GM21529 (cell line): ENCODE results near the gene TBCE.

Experiments
- ATAC-seq: cut with Tn5 transposase; IDR thresholded peaks from one replicate; pipeline ENCODE4 v1.9.1; 2021; ENCODE audit not compliant: unreplicated experiment

TBCE gene

GRCh38 chr1:235367000-235367908, at the start of gene TBCE:
TSS of gene TBCE (plus strand) at chr1:235367427. CDS start at chr1:235380050, 12,623 bp downstream.
- peak; percentile 100 for ATAC-seq

GRCh38 chr1:235319255-235319654, 48.0 kb upstream of the TBCE start:
- no peak for ATAC-seq

GRCh38 chr1:235320521-235321179, 46.6 kb upstream of the TBCE start:
- ATAC-seq: no peak

- no peak for ATAC-seq
Observed at GRCh38 chr1:235324296-235324695, 42.9 kb upstream of the TBCE start.

- no peak for ATAC-seq
Observed at GRCh38 chr1:235325139-235325538, 42.1 kb upstream of the TBCE start.

GRCh38 chr1:235325854-235326253, 41.4 kb upstream of the TBCE start:
- ATAC-seq: no peak

- peak; percentile 19 for ATAC-seq
Observed at GRCh38 chr1:235326719-235327558, 40.3 kb upstream of the TBCE start.

GRCh38 chr1:235327559-235328270, 39.5 kb upstream of the TBCE start, which contains the start of gene ARID4B:
TSS of gene ARID4B (minus strand) at chr1:235328179. CDS start at chr1:235326919, 1,260 bp downstream.
- ATAC-seq: peak; percentile 1

- peak; percentile 65 for ATAC-seq
Observed at GRCh38 chr1:235328271-235329138, 38.7 kb upstream of the TBCE start, which contains the start of gene GGPS1. TSS of gene GGPS1 (plus strand) at chr1:235328570. CDS start at chr1:235335265, 6,695 bp downstream.

- ATAC-seq: peak; percentile 20
Observed at GRCh38 chr1:235329139-235329902, 37.9 kb upstream of the TBCE start.

GRCh38 chr1:235330918-235331285, 36.3 kb upstream of the TBCE start:
- no peak for ATAC-seq

- ATAC-seq: no peak
Observed at GRCh38 chr1:235331401-235331800, 35.8 kb upstream of the TBCE start.

- no peak for ATAC-seq
Observed at GRCh38 chr1:235336903-235337302, 30.3 kb upstream of the TBCE start.

- no peak for ATAC-seq
Observed at GRCh38 chr1:235339746-235340145, 27.5 kb upstream of the TBCE start.

GRCh38 chr1:235341334-235341733, 25.9 kb upstream of the TBCE start:
- no peak for ATAC-seq

GRCh38 chr1:235342039-235342438, 25.2 kb upstream of the TBCE start:
- ATAC-seq: no peak

- no peak for ATAC-seq
Observed at GRCh38 chr1:235342471-235342870, 24.8 kb upstream of the TBCE start.

GRCh38 chr1:235343726-235344125, 23.5 kb upstream of the TBCE start:
- no peak for ATAC-seq

GRCh38 chr1:235351441-235351840, 15.8 kb upstream of the TBCE start:
- ATAC-seq: no peak
